DMS114 treated with DMSO at 0.1 percent for 48 hours (cell line): ENCODE measurements around the gene BCL7C.
"Not testable (repeated sequence)": the region's sequence is repeated elsewhere in the genome, so short reads cannot be mapped to it uniquely, and the experiment has no call there.

Experiments used
- DNase-seq: peaks from one replicate; lab custom pipeline; 2025; ENCODE audit not compliant: unreplicated experiment; lab: John Stamatoyannopoulos, UW

The BCL7C gene

DNA sequence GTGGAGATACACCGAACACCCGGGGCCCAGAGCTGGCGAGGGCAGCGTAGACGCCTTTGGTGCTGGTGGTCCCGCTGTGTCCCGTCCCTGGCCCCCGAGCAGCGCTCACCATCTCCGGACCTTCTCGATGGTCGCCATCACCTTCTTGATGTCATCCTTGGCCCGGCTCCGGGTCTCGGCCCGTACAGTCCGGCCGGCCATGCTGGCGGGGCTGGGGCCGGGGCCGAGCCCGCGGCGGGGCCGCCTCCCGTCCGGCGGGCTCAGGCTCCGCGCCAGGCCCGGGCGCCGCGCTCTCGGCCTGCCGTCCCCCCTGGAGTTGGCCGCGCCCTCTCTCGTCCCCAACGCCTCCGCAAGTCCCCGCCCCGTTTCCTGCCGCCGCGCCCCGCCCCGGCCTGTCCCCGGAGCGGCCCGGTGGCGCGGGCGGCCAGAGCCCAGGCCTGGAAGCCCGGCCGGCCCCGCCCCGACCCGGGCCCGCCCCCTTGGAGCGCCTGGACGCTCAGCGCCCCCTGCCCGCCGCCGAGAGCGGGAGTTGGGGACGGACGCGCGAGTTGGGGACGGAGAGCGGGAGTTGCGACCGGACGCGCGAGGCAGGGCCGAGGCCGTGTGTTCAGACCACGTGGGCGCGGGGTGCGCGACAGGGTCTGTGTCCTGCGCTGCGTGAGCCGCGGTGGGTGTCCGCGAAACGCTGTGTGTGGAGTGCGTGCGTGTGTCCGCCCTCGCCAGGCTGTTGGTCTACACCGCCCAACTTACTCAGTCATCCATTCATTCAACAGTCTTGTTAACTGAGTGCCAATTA is at the start of gene BCL7C:
TSS of gene BCL7C (minus strand) at position 334 of the 796 bp plus-strand sequence. CDS start at position 201, 133 bp downstream.
- DNase-seq: peak; percentile 84

DNA sequence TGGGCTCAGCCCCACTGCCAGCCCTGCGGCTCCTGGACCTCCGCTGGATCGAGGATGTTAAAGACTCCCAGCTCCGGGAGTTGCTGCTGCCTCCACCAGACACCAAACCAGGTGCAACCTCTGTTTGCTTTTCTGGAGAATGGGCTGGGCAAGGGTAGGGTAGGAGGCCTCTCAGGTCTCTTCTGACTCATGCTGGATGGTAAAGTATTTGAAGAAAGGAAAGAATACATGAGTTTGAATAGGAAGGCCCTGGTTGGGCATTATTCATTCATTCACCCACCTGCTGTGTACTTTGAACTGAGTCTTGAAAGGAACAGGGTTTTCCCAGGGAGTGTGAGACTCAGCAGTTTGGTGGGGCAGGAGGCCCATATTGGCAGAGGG is 48.5 kb upstream of the BCL7C start:
- DNase-seq: no peak

DNA sequence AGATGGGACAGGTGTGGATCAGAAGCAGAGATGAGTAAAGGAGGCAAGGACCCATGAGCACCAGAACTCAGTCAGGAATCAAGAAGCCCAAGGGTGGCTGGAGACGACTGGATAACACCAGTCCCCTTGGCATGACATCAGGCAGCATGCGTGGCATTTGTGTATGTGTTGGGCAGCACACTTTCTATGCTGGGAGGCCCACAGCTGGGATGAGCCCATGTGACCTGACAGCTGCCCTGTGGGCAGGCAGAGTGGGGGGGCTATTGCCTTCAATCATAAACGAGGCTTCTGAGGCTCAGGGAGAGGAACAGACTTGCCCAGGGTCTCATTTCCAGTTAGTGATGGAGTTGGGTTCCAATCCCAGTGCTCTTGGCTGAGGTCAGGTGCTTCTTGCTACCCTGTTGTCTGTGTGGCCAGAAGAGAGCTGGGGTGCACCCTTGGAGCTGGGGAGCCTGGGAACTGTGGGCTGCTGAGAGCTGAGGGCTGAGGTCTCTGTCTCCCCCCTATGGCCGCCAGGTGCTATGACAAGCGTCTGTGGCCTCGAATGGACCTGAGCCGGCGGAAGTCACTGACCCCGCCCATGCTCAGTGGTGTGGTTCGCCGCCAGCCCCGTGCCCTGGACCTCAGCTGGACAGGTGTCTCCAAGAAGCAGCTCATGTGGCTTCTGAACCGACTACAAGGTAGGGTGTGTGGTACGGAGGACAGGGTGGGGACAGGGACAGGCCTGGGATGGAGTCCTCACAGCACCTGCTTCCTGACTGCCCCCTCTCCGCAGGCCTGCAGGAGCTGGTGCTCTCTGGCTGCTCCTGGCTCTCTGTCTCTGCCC is 47.9 kb upstream of the BCL7C start:
- peak; percentile 15 for DNase-seq

DNA sequence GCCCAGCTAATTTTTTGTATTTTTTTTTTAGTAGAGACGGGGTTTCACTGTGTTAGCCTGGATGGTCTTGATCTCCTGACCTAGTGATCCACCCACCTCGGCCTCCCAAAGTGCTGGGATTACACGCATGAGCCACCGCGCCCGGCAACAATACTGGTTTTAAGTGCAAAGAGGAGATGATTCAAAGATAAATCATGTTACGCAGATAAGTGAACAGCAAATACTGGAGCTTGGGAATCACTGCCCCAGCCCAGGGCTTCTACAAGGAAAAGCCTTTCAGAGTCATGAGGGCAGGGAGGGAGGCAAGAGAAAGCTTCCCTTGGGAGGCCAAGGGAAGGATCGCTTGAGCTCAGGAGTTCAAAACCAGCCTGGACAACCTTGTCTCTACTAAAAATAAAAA is 45.7 kb upstream of the BCL7C start:
- not testable (repeated sequence) for DNase-seq

DNA sequence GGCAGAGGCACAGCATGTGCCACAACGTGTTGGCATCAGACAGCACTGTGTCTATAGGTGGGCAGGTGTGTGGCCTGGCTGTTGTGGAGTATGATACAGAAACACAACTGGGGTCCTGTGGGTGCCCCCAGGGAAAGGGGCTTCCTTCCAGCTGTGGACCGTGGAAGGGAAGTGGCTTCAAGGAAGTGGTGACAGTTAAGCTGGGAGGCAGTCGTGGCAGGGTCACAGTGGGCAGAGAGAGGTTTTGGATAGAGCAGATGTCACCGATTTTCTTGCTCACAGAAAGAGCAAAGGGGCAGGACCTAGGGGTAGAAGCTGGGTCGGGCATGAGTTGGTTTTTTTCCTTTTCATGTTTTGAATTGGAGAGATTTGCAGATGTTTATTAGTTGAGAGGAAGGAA is 43.8 kb upstream of the BCL7C start:
- no peak for DNase-seq

DNA sequence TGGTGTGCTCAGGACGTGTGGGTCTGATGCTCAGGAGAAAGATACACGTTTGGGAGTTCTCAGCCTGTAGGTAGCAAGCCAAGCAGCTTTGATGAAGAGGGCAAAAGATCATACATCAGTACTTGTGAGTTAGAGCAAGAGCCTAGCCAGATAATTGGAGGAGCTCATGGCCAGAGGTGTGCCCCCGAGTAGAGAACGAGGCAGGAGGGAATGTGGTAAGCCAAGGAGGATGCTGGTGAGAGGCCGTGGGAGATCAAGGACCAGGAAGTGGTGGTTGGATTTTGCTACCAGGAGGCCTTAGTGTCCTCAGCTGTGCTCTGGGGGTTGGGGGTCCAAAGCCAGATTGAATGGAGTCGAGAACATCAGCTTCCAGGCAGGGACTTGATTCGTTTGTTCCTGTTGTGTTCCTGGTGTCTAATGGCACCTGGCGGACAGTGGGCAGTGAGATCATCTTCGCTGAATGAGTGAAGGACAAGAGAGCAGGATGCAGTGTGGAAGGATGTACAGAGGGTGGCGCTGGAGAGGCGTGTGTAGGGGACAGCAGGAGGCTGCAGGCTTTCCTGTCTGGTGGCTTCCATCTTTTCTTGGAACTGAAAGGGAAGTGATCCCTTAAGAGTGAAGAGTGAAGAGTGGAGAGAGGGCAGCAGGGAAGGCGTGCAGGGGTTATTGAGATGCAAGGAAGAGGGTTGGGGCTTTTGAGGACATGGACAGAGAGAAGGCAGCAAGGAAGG is 41.1 kb upstream of the BCL7C start:
- DNase-seq: peak; percentile 17

DNA sequence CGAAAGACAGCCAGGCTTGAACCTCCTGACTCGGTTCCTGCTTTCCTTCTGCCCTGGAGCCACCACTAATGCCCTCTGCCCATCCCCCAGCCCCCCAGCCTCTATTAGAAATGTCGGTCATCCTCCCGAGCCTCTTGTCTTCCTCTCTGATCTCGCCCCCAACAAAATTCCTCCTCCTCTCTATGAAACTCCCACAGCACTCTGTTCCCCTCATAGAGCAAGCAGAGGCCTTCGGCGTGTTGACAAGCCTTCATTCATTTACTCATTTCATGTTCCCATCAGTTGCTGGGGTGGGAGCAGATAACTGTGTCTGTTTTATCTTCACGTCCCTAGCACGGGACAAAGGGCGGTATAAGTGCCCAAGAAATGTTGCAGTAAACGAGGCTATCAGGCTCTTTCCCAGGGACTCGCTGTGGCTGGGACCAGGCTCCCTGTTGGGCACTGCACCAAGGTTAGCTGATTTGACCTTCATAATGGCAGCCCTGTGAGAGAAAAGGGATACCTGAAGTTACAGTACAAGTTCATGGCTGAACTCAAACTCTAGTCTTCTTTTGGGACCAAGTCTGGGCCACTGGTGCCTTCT is 37.3 kb upstream of the BCL7C start:
- DNase-seq: no peak

DNA sequence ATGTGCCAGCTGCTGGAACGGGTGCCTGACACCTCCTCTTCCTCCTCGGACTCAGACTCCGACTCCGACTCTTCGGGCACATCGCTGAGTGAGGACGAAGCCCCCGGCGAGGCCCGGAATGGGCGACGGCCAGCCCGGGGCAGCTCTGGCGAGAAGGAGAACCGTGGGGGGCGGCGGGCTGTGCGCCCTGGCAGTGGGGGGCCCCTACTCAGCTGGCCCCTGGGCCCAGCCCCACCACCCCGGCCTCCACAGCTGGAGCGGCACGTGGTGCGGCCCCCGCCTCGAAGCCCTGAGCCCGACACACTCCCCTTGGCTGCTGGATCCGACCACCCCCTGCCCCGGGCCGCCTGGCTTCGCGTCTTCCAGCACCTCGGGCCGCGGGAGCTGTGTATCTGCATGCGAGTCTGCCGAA is 36.3 kb upstream of the BCL7C start:
- DNase-seq: no peak

DNA sequence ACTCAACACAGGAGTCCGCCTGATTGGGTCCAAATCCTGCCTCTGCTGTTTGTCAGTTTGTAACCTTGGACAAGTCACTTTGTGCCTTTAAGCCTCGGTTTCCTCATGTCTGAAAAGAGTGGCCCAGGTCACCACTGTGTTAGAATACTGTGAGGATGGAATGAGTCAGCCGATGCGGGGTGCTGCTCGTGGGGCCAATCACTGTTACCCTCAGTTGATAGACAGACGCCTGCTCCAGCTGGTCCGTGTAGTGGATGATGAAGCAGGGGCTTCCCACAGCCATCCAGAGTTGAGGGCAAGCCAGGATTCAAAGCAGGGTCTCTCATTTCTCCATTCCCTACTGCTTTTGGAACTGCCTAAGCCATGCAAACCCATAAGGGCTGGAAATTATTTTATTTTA is 35.3 kb upstream of the BCL7C start:
- DNase-seq: no peak

DNA sequence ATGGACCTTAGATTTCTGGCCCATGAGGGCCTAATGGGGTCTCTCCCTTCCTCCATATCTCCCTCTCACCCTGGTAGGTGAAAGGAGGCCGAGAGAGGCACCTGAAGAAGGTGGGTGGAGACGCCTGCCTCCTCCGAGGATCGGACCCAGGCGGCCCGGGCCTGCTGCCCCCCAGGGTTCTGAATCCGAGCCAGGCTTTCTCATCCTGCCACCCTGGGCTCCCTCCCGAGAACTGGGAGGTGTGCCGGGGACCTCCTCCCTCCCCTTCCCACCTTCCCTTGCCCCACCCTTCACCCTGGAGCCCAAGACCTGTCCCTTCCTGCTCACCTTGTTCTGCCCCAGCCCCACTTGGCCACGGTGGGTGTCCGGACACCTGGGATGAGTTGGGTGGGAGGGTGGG is 34.5 kb upstream of the BCL7C start:
- no peak for DNase-seq

DNA sequence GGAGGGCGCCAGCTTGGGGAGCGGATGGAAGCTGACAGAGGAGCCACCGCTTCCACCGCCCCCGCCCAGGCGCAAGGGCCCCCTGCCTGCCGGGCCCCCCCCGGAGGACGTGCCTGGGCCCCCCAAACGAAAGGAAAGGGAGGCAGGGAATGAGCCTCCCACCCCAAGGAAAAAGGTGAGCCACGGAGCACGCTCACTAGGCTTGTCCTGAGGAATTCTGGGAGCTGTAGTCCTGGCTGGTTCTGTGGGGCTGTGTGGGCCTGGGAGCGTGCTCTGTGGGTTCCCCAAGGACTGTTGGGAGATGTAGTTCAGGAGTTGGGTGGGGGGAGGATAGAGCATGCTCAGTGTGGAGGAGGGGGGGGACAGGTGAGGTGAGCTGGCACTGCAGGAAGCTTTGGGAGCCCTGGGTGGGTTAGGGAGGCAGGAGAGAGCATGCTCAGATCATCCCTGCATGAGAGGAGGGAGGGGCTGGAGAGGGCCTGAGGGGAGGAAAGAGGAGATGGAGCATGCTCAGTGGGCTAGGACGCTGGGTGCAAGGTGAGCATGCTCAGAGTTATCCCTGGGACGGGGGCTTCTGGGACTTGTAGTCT is 34.0 kb upstream of the BCL7C start:
- peak; percentile 71 for DNase-seq

DNA sequence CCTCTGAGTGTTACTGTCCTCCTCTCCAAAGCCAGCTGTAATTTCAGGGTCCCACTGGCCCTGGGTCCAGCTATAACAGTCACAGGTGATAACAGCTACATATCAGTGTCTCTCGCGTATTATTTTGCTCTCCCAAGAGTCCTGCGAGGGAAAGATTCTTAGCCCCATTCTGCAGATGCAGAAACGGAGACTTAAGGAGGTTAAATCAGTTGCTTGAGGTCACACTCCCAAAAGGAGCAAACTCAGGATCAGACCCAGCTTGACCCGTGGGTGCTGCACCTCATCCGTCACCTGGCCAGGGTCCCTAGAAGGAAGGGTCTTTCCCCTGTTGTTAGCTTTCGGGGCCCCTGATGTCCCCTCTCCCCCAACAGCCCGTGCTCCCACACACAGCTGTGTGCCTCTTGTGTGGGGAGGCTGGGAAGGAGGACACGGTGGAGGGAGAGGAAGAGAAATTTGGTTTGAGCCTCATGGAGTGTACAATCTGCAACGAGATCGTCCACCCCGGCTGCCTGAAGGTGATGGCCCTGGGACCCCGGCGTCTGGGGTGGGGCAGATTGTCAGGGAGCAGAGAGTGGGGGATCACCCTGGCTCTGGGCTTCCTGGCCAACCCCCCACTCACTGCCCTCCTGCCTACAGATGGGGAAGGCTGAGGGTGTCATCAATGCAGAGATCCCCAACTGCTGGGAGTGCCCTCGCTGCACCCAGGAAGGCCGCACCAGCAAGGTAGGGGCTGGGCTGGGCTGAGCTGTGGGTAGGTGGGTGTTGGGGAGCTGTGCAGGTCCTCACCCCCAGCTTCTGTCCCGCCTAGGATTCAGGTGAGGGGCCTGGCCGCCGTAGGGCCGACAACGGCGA is 33.3 kb upstream of the BCL7C start:
- no peak for DNase-seq

DNA sequence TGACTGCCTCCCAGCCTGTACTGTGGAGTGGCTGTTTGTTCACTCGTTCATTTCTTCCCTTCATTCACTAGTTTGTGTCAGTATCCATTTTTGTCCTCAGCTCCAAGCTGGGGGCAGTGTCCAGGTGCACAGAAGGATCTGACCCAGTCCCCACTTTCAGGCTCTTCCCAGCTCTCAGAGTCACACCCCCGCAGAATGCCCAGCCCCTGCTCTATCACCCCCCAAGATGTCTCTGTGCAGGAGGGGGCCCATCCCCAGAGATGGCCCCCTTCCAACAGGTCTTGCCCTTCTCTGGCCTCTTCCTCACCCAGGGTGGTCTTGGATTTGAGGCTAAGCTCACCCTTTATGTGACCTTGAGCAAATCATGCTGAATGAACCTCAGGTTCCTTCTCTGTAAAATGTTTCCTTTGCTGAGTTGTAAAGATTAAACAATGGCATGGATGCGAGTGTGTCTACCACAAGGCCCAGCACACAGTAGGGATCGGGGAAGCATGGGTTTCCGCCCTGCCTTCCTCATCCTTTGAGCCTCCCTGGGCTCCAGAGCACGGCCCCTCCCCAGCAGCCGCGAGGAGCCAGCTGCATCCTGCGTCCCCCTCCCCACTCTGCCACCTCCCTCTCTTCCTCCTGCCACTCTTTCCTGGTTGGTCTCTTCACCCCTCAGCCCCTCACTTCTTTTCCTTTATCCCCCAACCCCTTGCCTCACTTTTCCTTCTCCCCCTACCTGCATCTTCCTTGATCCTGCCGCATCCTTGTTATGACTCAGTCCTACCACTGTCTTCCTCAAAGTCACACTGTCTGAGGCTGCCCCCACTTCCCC is 32.3 kb upstream of the BCL7C start:
- no peak for DNase-seq

DNA sequence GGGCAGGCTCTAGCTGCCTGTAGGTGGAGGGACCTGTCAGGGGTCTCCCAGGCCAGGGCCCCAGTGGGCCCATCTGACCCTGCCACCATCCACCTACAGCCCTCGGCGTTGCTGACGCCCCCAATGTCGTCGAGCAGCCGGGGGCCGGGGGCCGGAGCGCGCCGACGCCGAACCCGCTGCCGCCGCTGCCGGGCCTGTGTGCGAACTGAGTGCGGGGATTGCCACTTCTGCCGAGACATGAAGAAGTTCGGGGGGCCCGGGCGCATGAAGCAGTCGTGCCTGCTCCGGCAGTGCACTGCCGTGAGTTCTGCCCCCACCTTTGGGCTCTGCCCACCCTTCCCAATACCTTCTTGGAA is 31.7 kb upstream of the BCL7C start:
- no peak for DNase-seq

DNA sequence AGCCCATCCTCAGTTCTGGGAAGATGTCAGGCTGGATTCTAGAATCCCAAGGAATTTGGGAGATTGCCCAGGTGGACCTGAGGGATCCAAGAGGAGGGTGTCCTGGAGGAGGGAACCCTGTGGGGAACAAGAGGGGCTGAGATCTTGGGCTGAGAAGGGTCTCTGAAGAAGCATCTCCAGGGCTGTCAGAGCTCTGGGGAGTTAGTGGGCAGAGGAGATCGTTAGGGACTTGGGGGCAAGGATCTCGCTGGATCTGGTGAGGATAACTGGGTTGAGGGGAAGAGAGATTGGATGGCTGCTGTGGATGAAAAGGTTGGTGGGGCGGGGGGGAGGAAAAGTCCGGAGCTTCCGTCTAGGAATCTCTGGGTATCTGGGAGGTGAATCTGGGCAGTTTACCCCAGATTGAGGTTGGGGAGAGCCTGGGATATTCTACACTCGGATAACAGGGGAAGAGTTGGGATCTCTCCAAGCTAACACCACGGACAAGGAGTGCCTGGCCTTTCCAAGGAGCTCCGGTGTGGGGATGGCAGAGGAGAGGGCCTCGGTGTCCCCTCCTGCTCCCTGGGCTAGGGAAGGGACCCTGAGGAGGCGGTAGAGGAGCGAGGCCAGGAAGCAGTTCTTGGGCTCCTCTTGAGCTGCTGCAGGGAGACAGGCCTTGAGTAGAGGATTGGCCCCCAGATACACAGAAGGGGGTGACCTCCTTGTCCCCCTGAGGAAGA is 31.2 kb upstream of the BCL7C start:
- DNase-seq: no peak

DNA sequence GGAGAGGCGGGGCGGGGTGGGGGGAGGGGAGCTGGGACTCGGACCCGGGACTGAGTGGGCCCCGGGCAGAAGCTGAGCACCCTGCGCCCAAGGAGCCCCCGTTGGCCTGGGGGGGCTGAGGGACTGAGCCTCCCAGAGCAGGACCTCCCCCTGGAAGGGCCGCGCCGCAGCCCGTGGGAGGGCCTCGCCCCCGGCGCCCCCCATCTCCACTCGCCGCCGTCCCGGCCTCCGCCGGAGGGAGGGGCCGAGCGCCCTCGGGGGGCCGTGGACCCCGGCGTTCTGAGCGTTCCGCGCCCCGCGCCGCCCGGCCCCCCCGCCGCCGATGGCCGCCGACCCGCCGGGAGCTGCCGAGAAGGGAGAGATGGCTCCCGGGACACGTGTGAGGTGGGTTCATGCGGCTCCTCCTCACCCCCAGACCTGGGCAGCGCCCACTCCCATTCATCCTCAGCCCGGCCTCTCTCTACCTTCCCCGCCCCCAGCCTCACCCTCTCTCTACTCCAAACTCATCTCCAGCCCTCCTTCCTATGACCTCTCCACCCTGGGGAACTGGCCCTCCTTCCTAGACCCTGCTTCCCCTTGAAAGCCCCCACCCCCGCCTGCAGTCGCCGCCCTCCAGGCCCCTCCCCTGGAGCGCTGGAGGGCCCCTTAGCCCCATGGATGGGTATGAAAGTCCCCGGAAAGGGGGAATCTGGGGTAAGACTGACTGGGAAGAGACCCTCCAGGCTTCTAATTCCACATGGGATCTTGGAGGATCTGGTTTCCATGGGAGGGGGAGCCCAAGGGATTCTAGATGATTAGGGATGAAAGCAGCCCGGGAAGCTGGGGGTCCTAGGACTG is 30.4 kb upstream of the BCL7C start:
- DNase-seq: no peak

DNA sequence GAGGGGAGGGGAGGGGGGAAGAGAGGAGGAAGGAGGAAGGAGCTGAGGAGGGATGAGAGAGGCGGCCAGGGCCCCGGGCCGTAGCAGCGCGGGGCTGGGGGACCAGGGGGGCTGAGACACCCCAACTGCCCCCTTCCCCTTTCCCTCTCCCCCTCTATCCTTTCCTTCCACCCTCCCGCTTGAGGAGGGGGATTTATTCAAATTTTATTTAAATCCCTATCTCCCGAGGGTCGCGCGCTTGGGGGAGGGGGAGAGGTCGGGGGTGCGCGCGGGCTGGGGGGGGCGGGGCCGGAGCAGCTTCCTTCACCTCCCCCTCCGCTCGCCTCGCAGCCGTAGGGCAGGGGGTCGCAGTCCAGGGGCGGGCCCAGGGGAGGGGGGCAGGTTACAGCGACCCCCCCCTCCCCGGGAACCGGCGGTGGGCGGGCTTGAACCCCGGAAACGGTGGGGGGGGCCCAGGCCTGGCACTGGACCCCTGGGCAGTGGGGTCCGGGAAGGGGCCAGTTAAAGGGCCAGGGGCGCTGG is 29.7 kb upstream of the BCL7C start, which contains the start of gene FBXL19:
TSS of gene FBXL19 (plus strand) at position 19 of the 522 bp plus-strand sequence. CDS start 2,183 bp downstream, outside the sequence.
- no peak for DNase-seq
